ENCODE results near the gene CEP126. TPM values are rescaled to one million over a fixed set of nuclear protein-coding genes. Genes with fewer than 3 reads are reported as not detected.

Gene CEP126
- total and polyA plus RNA-seq, 2 donors (not counting 3 experiments of a cell fraction or from before 2014, with no cell fraction given): 3.6 to 9.1 TPM

DNA sequence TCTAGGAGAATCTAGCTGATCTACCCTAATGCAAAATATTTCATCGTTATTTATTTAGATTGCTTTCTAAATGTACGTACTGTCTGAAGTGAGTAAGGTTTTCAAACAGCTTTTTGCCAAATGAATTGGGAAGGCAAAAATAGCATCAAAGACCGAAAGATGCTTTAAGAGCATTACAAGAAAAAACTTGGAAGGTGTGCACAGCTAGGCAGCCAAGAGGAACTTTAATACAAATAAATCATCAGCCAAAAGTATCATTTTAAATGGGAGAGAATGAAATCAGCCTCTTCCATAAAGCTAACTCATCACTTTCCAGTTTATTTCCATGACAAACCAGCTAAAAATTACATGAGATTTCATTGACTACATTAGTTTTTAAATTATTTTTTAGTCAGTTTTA lies 102.2 kb downstream of the CEP126 start:
- no TSS peak for BruUV-seq (replicated peaks)
- H3K9me3 ChIP-seq (replicated peaks; ENCODE audit: control insufficient read depth, insufficient read depth, low read length): no peaks in the 10 kb centered on the region
- no peaks in the 10 kb centered on the region for H3K4me1 ChIP-seq (ENCODE audit: control insufficient read depth, extremely low read depth, insufficient read depth, low read length)
- H3K27me3 ChIP-seq (ENCODE audit: control insufficient read depth in 2 of 2, insufficient read depth in 2 of 2, low read length in 2 of 2): no peaks in the 10 kb centered on the region
- FAIRE-seq: no peak
- H3K9ac ChIP-seq (replicated peaks; ENCODE audit: extremely low read depth, insufficient read depth, low read length): no peak overlapping the region
- intact Hi-C loops (cut with micrococcal nuclease) (no loop called here), dilution Hi-C loops (cut with MboI; ENCODE audit: extremely low pct_ligation_motif_present, low sequenced_read_pairs) (no loop called here)
- H4K20me1 ChIP-seq (replicated peaks; ENCODE audit: control insufficient read depth, extremely low read depth, insufficient read depth, low read length): no peaks in the 10 kb centered on the region
- POLR2A ChIA-PET: no interaction called here
- H3K9me1 ChIP-seq (replicated peaks; ENCODE audit: control insufficient read depth, extremely low read depth, insufficient read depth, low read length): no peaks in the 10 kb centered on the region
- no peaks in the 10 kb centered on the region for H3K36me3 ChIP-seq (ENCODE audit: control insufficient read depth in 2 of 2, extremely low read depth in 1 of 2, insufficient read depth in 2 of 2, low read length in 2 of 2)
- no peaks in the 10 kb centered on the region for H3K79me2 ChIP-seq (ENCODE audit: control insufficient read depth, insufficient read depth, low read length)
- H3K4me2 ChIP-seq (ENCODE audit: insufficient read depth, low read length): no peak overlapping the region
- H2AFZ ChIP-seq (ENCODE audit: low read depth, low read length): no peak overlapping the region
- H3K4me3 ChIP-seq (replicated peaks in 1 of 3; ENCODE audit: insufficient read depth in 1 of 3, low read depth in 1 of 3, low read length in 3 of 3): no peak overlapping the region
- CTCF ChIA-PET: interaction anchor here (0.8 to 2.4 kb wide), 3 partner anchors 9 to 156 kb away, joined by 3 to 23 read pairs (median 3); no protein-coding TSS in a partner anchor
- TF ChIP-seq POLR2AphosphoS5 (IDR thresholded peaks at IDR 0.05; ENCODE audit: insufficient read depth, low read depth, low read length) (no peak), MYC (IDR thresholded peaks at IDR 0.05; ENCODE audit: low read depth, low read length) (no peak), FOS (IDR thresholded peaks at IDR 0.05; ENCODE audit: borderline replicate concordance, insufficient read depth, low read length) (no peak), JUN (IDR thresholded peaks at IDR 0.05; ENCODE audit: borderline replicate concordance, insufficient read depth, insufficient read length, low read depth) (no peak)
- no peak for DNase-seq (ENCODE audit: low read depth, low spot score)
- H3K27ac ChIP-seq (ENCODE audit: insufficient read depth, low read depth, low read length): no peak overlapping the region

DNA sequence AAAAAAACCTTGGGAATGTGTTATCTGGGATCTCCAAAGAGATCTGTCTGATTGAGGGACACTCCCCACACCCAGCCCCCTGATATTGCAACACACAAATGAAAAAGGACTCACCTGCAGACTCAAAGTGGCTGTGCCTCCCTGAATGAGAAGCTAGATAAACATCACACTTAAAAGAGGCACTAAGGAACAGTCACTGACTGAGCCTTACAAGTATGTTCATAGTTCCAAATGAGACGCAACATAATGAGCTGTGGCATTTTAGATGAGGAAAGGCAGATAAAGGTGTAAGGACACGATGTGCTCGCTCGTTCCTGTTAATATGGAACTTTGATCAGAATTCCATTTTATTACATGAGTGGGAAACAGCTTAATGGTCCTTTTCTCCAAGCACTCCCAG lies 111.4 kb downstream of the CEP126 start:
- Histone ChIP-seq H2AFZ (ENCODE audit: low read depth, low read length) (no peak overlapping the region), H3K4me1 (ENCODE audit: control insufficient read depth, extremely low read depth, insufficient read depth, low read length) (no peaks in the 10 kb centered on the region), H3K27me3 (ENCODE audit: control insufficient read depth in 2 of 2, insufficient read depth in 2 of 2, low read length in 2 of 2) (peaks cover 7% of the 10 kb centered on the region in 2 experiments), H3K9ac (replicated peaks; ENCODE audit: extremely low read depth, insufficient read depth, low read length) (no peak overlapping the region), H3K36me3 (ENCODE audit: control insufficient read depth in 2 of 2, extremely low read depth in 1 of 2, insufficient read depth in 2 of 2, low read length in 2 of 2) (no peaks in the 10 kb centered on the region), H3K4me3 (replicated peaks in 1 of 3; ENCODE audit: insufficient read depth in 1 of 3, low read depth in 1 of 3, low read length in 3 of 3) (no peak overlapping the region), H3K79me2 (ENCODE audit: control insufficient read depth, insufficient read depth, low read length) (no peaks in the 10 kb centered on the region), H3K27ac (ENCODE audit: insufficient read depth, low read depth, low read length) (no peak overlapping the region), H4K20me1 (replicated peaks; ENCODE audit: control insufficient read depth, extremely low read depth, insufficient read depth, low read length) (no peaks in the 10 kb centered on the region), H3K9me1 (replicated peaks; ENCODE audit: control insufficient read depth, extremely low read depth, insufficient read depth, low read length) (no peaks in the 10 kb centered on the region), H3K4me2 (ENCODE audit: insufficient read depth, low read length) (no peak overlapping the region), H3K9me3 (replicated peaks; ENCODE audit: control insufficient read depth, insufficient read depth, low read length) (no peaks in the 10 kb centered on the region)
- ChIA-PET POLR2A (no interaction called here), CTCF (interaction anchor here (1.0 to 2.2 kb wide), 4 partner anchors 10 to 163 kb away, joined by 3 to 8 read pairs (median 4); no protein-coding TSS in a partner anchor)
- intact Hi-C loops (cut with micrococcal nuclease) (no loop called here), dilution Hi-C loops (cut with MboI; ENCODE audit: extremely low pct_ligation_motif_present, low sequenced_read_pairs) (no loop called here)
- TF ChIP-seq GATA2 (IDR thresholded peaks at IDR 0.05; ENCODE audit: insufficient read depth, insufficient read length, low read depth, low read length): no peak
- TF ChIP-seq POLR2A (IDR thresholded peaks at IDR 0.05; ENCODE audit: low read depth, low read length): no peak
- no peak for TF ChIP-seq POLR2AphosphoS5 (IDR thresholded peaks at IDR 0.05; ENCODE audit: insufficient read depth, low read depth, low read length)
- no peak for TF ChIP-seq MYC (IDR thresholded peaks at IDR 0.05; ENCODE audit: low read depth, low read length)
- no peak for TF ChIP-seq JUN (IDR thresholded peaks at IDR 0.05; ENCODE audit: borderline replicate concordance, insufficient read depth, insufficient read length, low read depth)
- TF ChIP-seq, protein P1, sequence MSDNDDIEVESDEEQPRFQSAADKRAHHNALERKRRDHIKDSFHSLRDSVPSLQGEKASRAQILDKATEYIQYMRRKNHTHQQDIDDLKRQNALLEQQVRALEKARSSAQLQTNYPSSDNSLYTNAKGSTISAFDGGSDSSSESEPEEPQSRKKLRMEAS (IDR thresholded peaks at IDR 0.05; ENCODE audit: insufficient read depth, insufficient read length): no peak
- no peak for TF ChIP-seq FOS (IDR thresholded peaks at IDR 0.05; ENCODE audit: borderline replicate concordance, insufficient read depth, low read length)
- TF ChIP-seq, protein P2, sequence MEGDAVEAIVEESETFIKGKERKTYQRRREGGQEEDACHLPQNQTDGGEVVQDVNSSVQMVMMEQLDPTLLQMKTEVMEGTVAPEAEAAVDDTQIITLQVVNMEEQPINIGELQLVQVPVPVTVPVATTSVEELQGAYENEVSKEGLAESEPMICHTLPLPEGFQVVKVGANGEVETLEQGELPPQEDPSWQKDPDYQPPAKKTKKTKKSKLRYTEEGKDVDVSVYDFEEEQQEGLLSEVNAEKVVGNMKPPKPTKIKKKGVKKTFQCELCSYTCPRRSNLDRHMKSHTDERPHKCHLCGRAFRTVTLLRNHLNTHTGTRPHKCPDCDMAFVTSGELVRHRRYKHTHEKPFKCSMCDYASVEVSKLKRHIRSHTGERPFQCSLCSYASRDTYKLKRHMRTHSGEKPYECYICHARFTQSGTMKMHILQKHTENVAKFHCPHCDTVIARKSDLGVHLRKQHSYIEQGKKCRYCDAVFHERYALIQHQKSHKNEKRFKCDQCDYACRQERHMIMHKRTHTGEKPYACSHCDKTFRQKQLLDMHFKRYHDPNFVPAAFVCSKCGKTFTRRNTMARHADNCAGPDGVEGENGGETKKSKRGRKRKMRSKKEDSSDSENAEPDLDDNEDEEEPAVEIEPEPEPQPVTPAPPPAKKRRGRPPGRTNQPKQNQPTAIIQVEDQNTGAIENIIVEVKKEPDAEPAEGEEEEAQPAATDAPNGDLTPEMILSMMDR (IDR thresholded peaks at IDR 0.05; ENCODE audit: extremely low read depth in 1 of 2, insufficient read depth in 1 of 2, low read depth in 1 of 2, low read length in 2 of 2): no peak
- no peak for TF ChIP-seq EZH2 (IDR thresholded peaks at IDR 0.05; ENCODE audit: borderline replicate concordance, low read depth, low read length, severe bottlenecking)
- BruUV-seq (replicated peaks): no TSS peak
- DNase-seq (ENCODE audit: low read depth, low spot score): no peak
- no peak for FAIRE-seq
